Mucosa of rectum (tissue), 2 donors: ENCODE data around the gene VMAC.
"Not testable (repeated sequence)": the region's sequence is repeated elsewhere in the genome, so short reads cannot be mapped to it uniquely, and the experiment has no call there.

Source experiments
- H3K27ac ChIP-seq, 2 donors: one replicate each; pipeline ENCODE4 v1.7.0; 2013; ENCODE audit warnings: inconsistent platforms in 2 of 2, low read depth in 2 of 2, low read length in 2 of 2
- H3K27me3 ChIP-seq, 2 donors: one replicate each; pipeline ENCODE4 v1.7.0; 2013; ENCODE audit warnings: low read length in 2 of 2; ENCODE audit not compliant: control insufficient read depth in 2 of 2, insufficient read depth in 2 of 2
- H3K36me3 ChIP-seq, 2 donors: one replicate each; pipeline ENCODE4 v1.7.0; 2013; ENCODE audit warnings: low read length in 2 of 2; ENCODE audit not compliant: control insufficient read depth in 2 of 2, insufficient read depth in 2 of 2
- H3K4me1 ChIP-seq, 2 donors: one replicate each; pipeline ENCODE4 v1.7.0; 2013; ENCODE audit warnings: low read length in 2 of 2, mild to moderate bottlenecking in 1 of 2; ENCODE audit not compliant: control insufficient read depth in 2 of 2, insufficient read depth in 2 of 2
- H3K4me3 ChIP-seq, 2 donors: one replicate each; pipeline ENCODE4 v1.7.0; 2013; ENCODE audit warnings: low read length in 2 of 2
- H3K9ac ChIP-seq, 2 donors: one replicate each; pipeline ENCODE4 v1.7.0; 2013; ENCODE audit warnings: low read length in 2 of 2, low read depth in 1 of 2, mild to moderate bottlenecking in 1 of 2
- H3K9me3 ChIP-seq, 2 donors: one replicate each; pipeline ENCODE4 v1.7.0; 2013; ENCODE audit warnings: low read length in 2 of 2; ENCODE audit not compliant: control insufficient read depth in 2 of 2
- donor health status: healthy.
- donor health status: Normal muscosa, but diverticular disease.

Gene VMAC

GRCh38 chr19:5884065-5884811 lies 20.4 kb upstream of the VMAC start:
- not testable (repeated sequence) for H3K9me3 ChIP-seq, H3K4me3 ChIP-seq, H3K36me3 ChIP-seq, H3K27ac ChIP-seq, H3K4me1 ChIP-seq, H3K9ac ChIP-seq, H3K27me3 ChIP-seq

- no peaks in the 10 kb centered on the region for H3K36me3 ChIP-seq
- H3K27ac ChIP-seq: no peak overlapping the region
- no peaks in the 10 kb centered on the region for H3K4me1 ChIP-seq
- H3K9ac ChIP-seq: no peak overlapping the region
- no peak overlapping the region for H3K4me3 ChIP-seq
- H3K9me3 ChIP-seq: no peaks in the 10 kb centered on the region
- H3K27me3 ChIP-seq: peaks cover 10% of the 10 kb centered on the region in 2 donors
These were observed 15.2 kb upstream of the VMAC start for GRCh38 chr19:5889288-5889971.

DNA sequence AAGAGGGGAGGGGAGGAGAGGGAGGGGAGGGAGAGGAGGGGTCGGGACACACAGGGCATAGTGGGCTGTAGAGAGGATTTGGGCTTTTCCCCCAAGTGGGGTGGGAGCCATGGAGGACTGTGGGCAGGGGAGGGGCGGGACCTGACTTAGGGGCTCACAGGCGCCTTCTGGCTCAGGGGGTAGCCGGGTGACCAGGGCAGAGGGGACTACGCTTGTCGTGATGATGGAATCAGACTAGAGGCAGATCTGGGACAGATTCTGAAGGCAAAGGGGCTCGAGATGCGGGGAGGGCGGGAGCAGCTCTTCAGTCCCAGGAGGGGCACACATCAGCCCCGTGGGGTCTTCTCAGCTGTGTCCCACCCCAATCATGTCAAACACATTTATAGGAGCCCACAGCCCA lies 14.6 kb upstream of the VMAC start:
- no peak overlapping the region for H3K4me3 ChIP-seq
- no peaks in the 10 kb centered on the region for H3K9me3 ChIP-seq
- peaks cover 10% of the 10 kb centered on the region in 2 donors for H3K27me3 ChIP-seq
- H3K27ac ChIP-seq: no peak overlapping the region
- peaks cover 0 to under 1% of the 10 kb centered on the region in 2 donors for H3K36me3 ChIP-seq
- no peaks in the 10 kb centered on the region for H3K4me1 ChIP-seq
- no peak overlapping the region for H3K9ac ChIP-seq

- Histone ChIP-seq H3K27me3 (peaks cover 10% of the 10 kb centered on the region in 2 donors), H3K27ac (no peak overlapping the region), H3K4me3 (no peak overlapping the region), H3K4me1 (no peaks in the 10 kb centered on the region), H3K36me3 (peaks cover 6 to 13% of the 10 kb centered on the region in 2 donors), H3K9me3 (no peaks in the 10 kb centered on the region), H3K9ac (no peak overlapping the region)
These were observed 13.1 kb upstream of the VMAC start for GRCh38 chr19:5891572-5891937.

- Histone ChIP-seq H3K9ac (peak overlapping the region in 1 of 2 donors; percentile 3), H3K9me3 (no peaks in the 10 kb centered on the region), H3K36me3 (peaks cover 9 to 15% of the 10 kb centered on the region in 2 donors), H3K4me3 (no peak overlapping the region), H3K27me3 (peaks cover 10% of the 10 kb centered on the region in 2 donors), H3K4me1 (no peaks in the 10 kb centered on the region), H3K27ac (no peak overlapping the region)
These were observed 12.5 kb upstream of the VMAC start for GRCh38 chr19:5891938-5892771.

- H3K36me3 ChIP-seq: peaks cover 9 to 15% of the 10 kb centered on the region in 2 donors
- H3K4me1 ChIP-seq: no peaks in the 10 kb centered on the region
- no peaks in the 10 kb centered on the region for H3K9me3 ChIP-seq
- no peak overlapping the region for H3K4me3 ChIP-seq
- H3K9ac ChIP-seq: no peak overlapping the region
- no peak overlapping the region for H3K27ac ChIP-seq
- peaks cover 10% of the 10 kb centered on the region in 2 donors for H3K27me3 ChIP-seq
These were observed 11.8 kb upstream of the VMAC start for GRCh38 chr19:5892772-5893275.

GRCh38 chr19:5893296-5893903 lies 11.3 kb upstream of the VMAC start:
- Histone ChIP-seq H3K9ac (no peak overlapping the region), H3K36me3 (peaks cover 9 to 15% of the 10 kb centered on the region in 2 donors), H3K9me3 (no peaks in the 10 kb centered on the region), H3K4me3 (no peak overlapping the region), H3K27ac (no peak overlapping the region), H3K27me3 (peaks cover 10% of the 10 kb centered on the region in 2 donors), H3K4me1 (no peaks in the 10 kb centered on the region)

DNA sequence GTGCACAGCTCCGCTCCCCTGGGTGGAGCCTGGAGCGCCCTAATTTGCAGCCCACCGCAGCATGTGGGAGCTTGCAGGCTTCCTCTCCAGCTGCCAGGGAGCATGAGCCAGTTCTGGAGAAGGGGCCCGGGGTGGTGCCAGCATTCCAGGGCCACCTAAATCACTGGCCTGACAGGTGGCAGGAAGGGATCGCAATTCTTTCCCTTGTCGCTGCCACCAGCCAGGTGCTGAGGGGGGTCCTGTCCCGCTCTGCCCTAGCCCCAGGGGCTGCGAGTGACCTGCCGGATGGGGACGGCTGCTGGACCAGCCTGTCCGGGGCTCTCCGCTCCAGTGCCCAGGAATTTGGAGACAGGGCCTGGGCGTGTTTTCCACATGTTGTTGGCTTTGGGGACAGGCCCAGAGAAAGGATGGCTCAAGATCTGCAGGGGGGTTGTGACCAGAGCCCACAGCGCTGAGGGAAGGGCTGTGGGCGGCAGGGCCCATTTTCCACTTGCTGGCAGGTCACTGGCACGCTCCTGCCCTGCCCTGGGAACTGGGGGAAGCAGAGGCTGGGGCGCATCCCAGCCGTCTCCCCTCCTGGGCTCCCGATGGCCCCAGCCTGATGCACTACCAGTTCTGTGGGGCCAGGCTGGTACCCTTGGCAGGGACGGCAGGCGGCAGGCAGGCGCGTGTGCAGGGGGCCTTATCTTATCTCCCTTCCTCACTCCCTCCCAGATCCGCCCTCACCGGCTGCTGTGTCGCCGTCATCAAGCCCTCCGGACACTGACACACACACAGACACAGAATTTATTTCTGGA lies 10.6 kb upstream of the VMAC start:
- Histone ChIP-seq H3K27me3 (peaks cover 10% of the 10 kb centered on the region in 2 donors), H3K36me3 (peaks cover 9 to 15% of the 10 kb centered on the region in 2 donors), H3K9ac (no peak overlapping the region), H3K4me1 (no peaks in the 10 kb centered on the region), H3K4me3 (no peak overlapping the region), H3K9me3 (no peaks in the 10 kb centered on the region), H3K27ac (no peak overlapping the region)

DNA sequence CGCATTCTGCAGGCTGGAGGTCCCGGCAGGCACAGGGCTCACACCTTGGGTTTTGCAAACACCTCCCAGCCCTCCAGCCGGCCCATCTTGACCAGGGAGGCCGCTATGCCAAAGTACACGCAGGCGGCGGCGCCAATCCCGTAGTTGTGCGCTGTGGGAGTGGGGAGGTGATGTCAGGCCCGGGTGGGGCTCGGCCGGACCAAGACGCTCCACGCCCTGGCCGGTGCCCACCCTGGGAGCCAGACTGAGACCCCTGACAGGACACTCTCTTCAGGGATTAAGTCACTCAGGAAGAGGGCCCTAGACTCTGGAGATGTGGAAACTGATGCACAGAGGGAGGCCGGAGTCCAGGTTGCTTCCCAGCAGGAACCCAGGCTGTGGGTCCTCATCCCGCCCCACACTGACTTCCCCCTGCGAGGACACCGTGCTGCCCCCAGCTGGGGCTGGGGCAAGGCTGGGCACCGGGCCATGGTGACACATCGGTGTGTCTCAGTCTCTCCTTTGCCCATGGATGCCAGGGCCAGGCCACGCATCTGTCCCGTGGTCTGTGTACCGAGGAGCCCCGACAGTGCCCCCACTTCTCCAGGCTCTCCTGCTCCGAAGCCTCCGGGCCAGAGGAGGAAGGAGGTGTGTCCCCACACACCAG lies 9.8 kb upstream of the VMAC start:
- H3K4me1 ChIP-seq: no peaks in the 10 kb centered on the region
- H3K36me3 ChIP-seq: peaks cover 9 to 15% of the 10 kb centered on the region in 2 donors
- peaks cover 10% of the 10 kb centered on the region in 2 donors for H3K27me3 ChIP-seq
- no peaks in the 10 kb centered on the region for H3K9me3 ChIP-seq
- no peak overlapping the region for H3K4me3 ChIP-seq
- no peak overlapping the region for H3K27ac ChIP-seq
- H3K9ac ChIP-seq: no peak overlapping the region
